RPMI7951 (cell line): ENCODE measurements around the gene HDHD5. TPM values are rescaled to one million over a fixed set of nuclear protein-coding genes. Genes with fewer than 3 reads are reported as not detected.
"Not testable (repeated sequence)": the region's sequence is repeated elsewhere in the genome, so short reads cannot be mapped to it uniquely, and the experiment has no call there.

ENCODE experiments used
- DNase-seq: peaks from one replicate; pipeline ENCODE4 v3.0.0-alpha.2; 2012; ENCODE audit warnings: low read depth
- total RNA-seq: library from RNA; depleted of rRNA; stranded (reverse); fragments of >200 nt; shearing (Covaris generic); gene quantifications from 2 replicates; pipeline ENCODE4 v1.2.3, GENCODE V29; 2014

HDHD5 gene
- total RNA-seq, 1 experiment from 2014 or later: 22.2 TPM

DNA sequence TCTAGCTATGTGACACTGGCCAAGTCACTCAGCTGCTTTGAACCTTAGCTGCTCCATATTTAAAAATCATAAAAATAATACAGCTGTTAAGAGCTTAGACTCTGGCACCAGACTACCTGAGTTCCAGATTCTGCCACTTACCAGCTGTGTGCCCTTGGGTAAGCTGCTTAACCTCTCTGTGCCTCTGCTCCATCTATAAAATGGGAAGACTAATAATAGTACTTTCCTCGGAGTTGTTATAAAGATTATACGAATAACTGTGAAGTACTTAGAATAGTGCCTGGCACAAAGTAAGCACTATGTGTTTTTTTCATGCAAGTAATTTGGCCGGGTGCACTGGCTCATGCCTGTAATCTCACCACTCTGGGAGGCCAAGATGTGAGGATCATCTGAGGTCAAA is 1.4 kb downstream of the HDHD5 start:
- DNase-seq: no peak

DNA sequence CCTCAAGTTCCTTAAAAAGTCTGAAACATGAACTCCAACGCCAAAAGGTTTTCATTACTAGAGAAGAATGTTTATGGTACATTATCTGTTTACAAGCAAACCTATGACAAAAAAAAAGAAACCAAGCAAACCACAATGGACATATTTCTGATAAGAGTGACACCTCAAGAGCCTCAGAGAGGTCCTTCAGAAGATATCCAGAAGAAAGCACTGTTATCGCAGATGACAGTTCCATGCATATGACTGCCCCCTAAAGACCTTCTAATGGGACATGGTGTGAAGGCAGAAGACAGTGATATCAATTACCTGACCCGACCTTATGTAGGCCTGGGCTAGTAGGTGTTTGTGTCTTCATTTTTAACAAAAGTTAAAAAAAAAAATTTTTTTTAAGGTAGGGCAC is 3.1 kb downstream of the HDHD5 start:
- no peak for DNase-seq

DNA sequence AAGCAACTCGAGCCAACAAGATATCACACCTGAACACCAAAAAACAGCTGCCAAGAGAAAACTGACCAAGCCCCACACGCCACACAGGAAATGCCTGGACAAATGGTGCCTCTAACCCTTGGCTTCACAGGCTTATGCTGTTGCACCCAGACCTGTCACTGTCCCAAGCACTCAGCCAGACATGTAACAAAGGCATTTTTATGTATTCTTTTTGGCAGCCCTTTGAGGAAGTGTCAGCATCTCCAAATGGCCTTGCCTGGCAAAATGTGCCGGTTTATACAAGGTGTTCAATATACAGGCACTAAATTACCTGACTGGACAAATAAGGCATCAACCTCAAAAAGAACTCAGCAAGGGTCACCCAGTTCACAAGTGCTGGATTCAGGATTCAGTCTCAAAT is 6.1 kb downstream of the HDHD5 start:
- no peak for DNase-seq

DNA sequence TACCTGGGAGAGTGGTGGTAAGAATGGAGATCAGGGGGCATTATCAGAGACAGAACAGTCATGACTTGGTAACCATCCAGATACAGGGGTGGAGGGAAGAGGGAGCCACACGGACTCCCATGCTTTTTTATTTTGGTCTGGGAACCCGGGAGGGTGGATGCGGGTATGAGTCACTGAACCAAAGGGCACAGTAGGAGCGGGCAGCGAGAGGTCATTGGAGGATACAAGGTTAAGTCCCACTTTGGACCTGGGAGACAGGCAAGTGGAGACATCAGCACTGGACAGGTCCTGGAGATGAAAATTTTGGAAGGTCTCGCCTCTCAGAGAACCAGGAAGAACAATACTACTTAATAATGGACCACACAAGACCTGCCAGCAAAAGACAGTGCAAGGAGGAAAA is 6.7 kb downstream of the HDHD5 start:
- peak; percentile 35 for DNase-seq

DNA sequence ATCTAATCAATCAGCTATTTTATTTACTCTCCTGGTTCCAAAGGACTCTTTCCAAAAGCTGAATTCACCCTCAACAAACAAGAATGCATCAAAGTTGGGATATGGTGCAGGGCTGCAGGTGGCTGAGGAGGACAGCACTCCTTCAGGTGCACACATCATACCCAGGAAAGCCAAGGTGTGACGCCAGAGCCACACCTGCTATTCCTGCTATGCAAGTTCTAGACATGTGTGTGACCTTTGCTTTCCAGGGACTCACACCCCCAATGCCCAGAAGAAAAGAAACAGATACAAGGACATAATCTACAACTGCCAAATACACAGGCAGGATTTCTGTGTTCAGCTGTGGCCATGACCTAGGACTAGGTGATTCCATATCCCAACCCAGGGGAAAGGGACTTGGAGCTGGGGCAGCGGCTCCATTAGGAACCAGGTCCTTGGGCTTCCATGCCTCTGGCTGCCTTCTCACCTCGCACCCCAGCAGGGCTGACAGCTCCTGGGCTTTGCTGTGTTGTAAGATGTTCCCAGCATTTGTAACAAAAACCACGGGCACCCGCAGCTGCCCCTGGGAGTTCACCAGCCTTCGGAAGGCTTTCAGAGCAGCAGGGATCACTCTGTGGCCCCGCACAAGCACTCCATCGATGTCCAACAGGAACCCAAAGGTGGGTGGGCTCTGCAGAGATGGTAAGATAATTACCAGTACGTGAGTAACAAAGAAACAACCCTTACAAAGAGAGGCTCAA is 9.8 kb downstream of the HDHD5 start:
- no peak for DNase-seq

DNA sequence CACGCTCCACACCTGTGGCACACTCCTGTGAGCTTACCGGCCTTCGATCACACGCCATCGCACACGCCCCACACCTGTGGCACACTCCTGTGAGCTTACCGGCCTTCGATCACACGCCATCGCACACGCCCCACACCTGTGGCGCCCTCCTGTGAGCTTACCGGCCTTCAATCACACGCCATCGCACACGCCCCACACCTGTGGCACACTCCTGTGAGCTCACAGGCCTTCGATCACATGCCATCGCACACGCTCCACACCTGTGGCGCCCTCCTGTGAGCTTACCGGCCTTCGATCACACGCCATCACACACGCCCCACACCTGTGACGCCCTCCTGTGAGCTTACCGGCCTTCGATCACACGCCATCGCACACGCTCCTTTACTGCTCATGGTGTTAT is 11.6 kb downstream of the HDHD5 start:
- DNase-seq: not testable (repeated sequence)

DNA sequence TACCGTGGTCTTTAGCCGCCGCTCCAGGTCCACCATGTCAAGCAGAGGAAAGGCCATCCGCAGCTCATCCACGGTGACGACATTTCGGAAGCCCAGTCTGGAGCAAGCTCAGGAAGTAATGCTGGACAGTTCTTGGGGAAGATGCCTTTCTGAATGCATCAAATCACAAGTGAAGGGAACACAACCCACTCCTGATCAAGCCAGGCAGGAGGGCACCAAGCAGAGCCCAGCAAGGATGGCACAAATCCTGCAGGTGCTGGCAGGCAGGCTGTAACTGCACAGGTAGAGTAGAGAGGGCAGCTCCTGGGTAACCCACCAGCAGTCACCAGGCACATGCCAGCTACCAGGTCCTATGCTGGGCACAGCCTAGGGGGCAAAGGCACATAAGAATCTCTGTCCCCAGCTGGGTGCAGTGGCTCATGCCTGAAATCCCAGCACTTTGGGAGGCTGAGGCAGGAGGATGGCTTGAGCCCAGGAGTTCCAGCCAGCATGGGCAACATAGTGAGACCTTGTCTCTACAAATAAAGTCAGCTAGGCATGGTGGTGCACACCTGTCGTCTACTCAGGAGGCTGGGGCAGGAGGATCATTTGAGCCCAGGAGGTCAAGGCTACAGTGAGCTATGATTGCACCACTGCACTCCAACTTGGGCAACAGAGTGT is 13.9 kb downstream of the HDHD5 start:
- no peak for DNase-seq

DNA sequence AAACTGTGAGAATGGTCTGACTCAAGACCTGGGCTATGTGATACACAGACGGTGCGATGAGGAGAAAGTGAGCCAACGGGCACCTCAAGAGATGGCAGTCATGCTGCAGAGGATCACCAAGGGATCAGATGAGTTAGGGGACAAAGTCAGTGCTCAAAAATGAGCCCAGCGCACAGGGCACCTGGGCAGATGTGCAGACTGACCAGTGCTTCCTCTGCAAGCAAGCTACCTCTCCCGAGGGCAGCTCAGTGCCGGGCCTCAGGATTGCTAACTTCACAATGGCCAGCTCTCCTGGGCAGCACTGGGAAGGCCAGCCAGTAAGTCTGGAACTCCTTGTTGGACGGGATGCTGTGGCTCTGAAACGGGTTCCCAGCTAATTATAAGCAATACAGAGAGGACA is 15.3 kb downstream of the HDHD5 start:
- DNase-seq: no peak

DNA sequence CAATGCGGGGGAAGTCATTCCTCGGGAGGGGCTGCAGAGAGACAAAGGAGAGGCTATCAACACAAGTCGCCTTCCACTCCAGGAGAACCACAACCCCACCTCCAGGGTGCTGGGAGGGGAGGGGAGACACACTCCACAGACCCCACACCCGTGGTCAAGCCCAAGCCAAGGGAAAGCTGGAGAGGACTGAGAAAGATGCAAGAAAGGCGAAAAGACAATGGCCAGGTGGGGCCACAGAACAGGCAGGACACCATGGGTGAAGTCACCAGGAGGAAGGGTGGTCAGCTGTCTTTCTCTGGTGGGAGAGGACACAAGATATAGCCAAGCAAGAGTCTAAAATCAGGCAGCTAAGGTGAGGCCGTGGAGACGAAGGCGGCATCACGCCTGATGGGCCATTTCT is 16.0 kb downstream of the HDHD5 start:
- DNase-seq: no peak

DNA sequence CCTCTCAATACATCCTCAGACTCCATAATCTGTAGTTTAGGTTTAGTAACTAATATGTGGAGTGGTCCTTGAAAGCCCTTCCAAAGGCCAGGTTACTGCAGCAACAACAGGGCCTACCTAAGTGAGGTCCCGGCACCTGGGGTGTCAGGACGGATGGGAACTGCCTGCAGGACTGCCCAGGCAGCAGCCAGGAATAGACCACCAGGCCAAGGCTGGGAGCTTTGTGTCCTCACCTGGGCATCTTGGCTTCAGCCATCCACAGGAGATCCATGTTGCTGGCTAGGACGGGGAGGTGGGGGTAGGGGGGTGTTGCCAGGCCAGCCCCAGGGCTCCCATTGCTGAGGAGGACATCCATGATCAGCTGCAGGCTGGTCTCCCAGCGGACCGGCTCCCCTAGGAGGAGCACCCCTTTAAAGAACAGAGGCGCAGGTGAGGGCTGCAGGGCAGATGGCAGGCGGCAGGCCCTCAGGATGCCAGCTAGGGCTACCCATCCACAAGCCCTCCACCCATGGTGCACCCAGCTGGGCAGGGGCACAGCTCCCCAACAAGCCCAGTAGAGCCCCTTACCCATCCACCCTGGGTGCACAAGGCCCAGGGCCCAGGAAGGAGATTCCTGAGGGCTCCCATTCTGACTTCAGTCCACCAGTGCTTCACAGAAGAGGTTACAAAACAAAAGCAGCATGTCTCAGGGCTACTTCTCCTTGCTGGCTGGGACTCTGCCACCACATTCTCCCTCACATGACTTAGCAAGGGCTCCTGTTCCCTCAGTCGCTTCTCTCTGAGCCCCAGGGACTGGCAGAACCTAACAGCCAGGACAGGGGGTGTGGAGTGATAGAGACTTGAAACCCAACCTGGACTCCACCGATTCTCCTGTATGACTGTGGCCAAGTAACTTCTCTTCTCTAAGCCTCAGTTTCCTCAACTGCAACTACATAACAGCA is 18.0 kb downstream of the HDHD5 start:
- DNase-seq: no peak

DNA sequence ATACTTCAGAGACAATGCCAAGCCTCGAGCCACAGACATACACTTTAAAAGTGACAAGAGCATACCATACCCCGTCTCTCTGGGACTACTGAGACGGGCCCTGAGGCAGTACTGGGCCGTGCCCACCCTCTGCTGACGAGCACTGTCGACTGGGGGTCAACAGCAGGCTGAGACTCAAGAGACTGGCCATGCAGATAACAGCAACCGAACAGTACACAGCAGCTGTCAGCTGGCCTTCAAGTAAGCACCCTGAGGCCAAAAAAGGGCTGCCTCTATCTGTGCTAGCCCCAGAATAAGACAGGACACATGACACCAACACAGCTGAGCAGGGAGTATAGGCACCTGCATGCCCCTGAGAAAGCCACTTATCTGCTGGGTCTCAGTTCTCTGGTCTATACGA is 19.1 kb downstream of the HDHD5 start:
- no peak for DNase-seq

DNA sequence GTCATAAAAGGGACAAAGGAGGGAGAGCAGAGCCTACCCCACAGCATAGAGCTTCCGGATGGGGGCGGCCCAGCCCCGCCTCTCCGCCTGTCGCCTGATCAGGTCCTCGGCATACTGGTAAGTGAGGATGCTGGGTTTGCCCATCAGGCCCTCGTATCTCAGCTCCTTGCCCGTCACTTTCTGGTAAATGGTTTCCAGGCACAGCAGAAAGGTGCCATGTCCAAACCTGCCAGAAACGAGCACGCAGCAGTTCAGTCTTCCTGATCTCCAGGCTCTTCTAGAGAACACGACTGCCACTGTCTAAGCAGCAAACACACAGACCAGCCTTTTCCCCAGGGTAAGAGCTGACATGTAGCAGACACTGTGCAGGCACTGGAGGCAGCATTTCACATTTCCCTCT is 20.6 kb downstream of the HDHD5 start:
- no peak for DNase-seq

DNA sequence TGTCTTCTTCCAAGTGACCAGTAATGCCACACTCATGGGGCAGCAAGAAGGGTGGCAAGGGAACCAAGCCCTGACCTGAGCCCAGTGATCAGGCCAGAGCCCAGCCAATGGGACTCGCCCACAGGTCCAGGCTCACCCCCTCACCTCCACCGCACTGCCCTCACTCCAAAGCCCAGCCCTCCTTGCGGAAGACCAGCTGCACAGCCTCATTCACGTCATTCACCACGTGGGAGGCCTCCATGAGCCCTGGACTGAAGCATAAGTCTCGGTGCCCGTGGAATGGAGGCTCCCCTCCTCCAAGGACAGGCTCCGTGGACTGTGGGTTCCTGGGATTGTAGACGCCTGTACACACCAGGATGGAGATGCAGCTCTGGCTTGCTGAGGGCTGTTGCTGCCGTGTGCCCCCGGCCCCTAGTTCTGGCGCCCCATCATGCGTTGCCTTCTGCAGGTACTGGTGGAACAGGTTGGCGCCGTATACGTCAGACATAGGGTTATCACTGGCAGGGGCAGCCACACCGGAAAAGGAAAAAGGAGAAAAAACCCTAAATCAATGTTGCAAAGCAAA is 21.1 kb downstream of the HDHD5 start:
- no peak for DNase-seq

DNA sequence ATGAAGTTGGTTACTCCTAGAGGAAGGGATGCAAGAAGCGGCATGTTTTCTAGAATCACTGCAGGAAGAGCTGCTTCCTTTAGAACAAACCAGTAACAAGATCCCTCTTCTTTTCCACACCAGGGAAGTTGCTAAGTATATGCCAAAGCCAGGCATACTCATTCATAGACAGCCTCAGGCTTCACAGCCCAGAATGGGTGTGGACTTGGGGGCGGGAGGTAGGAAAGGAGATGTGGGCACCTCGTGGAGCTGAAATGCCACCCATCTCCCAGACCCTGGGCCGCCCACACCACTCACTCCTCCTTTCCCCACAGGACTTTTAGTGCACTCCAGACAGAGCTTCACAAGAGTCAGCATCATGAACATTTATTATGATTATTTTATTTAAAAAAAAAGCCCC is 21.9 kb downstream of the HDHD5 start:
- no peak for DNase-seq

DNA sequence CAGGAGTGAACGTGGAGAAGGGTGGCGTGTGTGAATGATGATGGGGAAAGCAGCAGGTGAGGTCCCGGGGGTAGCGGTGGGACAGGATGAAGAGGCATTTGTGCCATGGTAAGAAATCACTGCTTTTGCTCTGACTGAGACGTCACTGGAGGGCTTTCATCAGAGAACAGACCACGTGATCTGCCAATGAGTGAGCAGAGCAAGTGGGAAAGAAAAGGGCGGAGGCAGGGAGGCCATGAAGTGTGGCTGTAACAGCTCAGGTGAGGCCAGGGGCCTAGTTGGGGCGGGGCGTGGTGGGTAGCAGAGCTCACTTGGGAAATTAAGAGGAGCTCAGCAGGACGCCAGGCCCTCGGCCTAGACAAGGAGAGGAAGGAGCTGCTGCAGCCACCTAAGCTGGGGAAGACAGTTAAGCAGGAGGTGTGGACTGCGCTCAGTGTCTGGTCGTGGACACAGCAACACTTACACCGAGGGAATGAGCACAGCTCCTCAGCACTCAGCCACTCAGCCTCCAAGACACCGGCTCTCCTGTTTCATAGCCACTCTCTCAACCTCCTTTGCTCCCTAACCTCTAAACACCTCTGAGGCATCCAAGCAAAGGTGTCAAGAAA is 23.8 kb downstream of the HDHD5 start:
- DNase-seq: no peak

DNA sequence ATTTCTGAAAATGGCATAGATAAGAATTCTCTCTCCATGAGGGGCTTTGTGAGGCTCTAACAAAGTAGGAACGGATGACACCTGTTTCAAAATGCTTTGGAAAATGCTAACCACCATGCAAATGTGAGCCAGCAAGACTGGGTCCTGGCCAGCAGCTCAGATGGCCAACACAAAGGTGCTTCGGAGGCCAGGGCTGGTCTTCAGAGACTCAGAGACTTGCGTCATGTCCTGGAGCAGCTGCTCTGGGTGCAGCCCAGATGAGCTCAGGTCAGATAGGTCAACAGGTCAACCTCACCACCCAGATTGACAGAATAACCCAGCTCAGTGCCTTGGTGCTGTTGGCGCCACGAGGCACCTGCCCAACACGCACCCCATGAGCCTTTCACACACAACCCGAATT is 25.9 kb downstream of the HDHD5 start:
- DNase-seq: no peak

DNA sequence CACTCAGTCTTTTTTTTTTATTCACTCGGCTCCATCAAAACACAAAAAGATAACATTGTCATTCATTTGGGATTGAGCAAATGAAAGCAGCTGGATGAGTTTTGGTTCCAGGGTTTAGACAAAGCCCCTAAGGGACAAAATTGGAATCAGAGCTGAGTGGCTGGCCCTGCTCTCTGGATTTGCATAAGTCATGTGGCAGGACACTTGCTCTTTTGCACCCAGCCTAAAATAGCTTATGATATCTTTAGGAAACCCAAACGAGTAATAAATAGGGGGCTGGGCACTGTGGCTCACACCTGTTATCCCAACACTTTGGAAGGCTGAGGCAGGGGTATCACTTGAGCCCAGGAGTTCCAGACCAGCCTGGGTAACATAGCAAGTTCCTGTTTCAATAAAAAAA is 27.0 kb downstream of the HDHD5 start:
- DNase-seq: no peak

DNA sequence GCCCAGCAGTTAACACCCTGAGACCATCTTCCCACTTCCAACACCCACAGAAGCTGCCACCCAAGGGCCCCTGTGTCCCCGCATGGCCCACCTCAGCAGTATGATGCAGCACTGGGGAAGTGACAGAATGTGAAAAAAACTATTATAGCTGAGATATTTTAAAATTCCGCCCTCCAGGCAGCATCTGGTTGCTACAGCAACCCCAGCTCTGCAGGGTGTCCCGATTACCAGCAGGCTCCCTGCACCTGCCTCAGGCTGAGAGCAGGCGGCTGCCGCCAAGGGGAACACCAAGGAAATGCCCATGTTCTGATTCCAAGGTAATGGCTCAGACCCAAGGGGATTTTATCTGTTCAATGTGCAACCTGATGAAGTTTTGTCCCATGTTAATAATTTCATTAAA is 27.4 kb downstream of the HDHD5 start:
- DNase-seq: peak; percentile 4

DNA sequence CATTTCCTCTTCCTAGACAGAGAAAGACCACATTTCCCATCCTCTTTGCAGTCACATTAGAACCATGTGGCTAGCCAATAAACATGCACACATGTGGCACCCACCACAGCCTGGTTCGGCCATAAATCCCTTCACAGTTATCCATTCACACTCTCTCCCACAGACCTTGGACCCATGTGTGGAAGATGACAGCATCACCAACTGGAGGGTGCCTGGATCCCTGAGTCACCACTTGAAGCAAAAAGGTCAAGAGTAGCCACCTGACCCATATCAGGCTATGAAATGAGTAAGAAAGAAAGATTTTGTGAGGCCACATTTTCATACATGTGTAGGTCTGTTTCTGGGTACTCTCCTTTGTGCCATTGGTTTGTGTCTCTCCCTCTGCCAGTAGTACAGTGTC is 28.9 kb downstream of the HDHD5 start:
- DNase-seq: peak; percentile 19

DNA sequence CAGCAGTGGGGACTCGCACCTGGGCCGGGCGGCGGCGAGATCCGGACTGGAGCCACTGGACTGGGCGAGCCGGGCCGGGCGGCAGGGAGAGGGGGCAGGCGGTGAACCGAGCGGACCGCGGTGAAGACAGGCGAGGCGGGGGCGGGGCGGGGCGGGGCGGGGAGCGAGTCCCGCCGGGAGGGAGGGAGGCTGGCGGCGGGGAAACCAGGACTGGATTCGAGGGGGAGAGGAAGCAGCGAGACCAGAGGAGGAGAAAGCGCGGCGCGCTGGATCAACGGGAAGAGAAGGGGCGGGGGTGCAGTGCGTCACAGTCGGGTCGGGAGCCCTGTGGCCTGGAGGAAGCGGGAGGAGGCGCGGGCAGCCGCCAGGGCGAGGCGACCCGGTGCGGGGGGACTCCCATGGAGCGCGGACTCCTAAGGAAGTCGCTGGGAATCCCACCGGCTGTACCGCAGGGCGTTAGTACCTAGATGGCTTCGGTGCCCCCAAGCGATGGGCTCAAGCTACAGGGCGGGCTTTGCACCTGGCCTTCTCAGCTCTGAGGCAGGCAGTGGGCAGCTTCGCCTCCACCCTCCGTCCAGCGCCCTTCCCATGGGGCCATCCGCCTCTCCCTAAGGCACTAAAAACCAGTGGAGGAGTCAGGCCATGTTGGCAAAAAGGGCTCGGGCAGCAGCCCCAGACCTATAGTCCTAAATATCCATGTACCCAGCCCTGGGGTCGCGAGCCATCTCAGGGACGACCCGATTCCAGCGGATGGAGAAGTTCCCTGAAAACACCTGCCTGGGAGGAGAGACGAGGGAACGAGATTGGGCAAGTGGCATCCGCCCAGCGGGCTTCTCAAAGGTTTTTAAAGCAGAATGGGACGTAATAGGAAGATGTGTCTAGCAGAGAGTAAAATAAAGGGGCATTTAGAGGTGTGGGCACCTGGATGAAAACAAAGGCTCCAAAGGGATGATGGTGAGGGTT is 37.6 kb downstream of the HDHD5 start, which contains the start of gene TMEM121B:
Gene TMEM121B, minus strand, starts transcription at position 128 of the 963 bp plus-strand sequence. CDS start 233 bp downstream, outside the sequence.
- peak; percentile 4 for DNase-seq
